Bronchial epithelial cell (primary cell): ENCODE data around the gene NREP. TPM values are rescaled to one million over a fixed set of nuclear protein-coding genes. Genes with fewer than 3 reads are reported as not detected.
A peak's percentile ranks its signal among the peaks of the same experiment; 100 is the strongest.

Experiments used
- DNase-seq: peaks from one replicate; pipeline ENCODE4 v3.0.0-alpha.2; 2010; ENCODE audit warnings: low read depth
- FAIRE-seq: peaks from 2 replicates; lab custom pipeline; 2011; peaks lifted over from hg19 to GRCh38; lab: Jason Lieb, UNC
- H3K27me3 ChIP-seq: 2 replicates; pipeline ENCODE4 v1.5.1; 2011; ENCODE audit warnings: low read length; ENCODE audit not compliant: control insufficient read depth, insufficient read depth
- H3K36me3 ChIP-seq: 2 replicates; pipeline ENCODE4 v1.5.1; 2011; ENCODE audit warnings: low read length; ENCODE audit not compliant: control insufficient read depth, insufficient read depth
- H3K4me3 ChIP-seq: 2 replicates; pipeline ENCODE4 v1.5.1; 2011; ENCODE audit warnings: mild to moderate bottlenecking, low read depth, low read length, control low read depth
- CTCF ChIP-seq: IDR thresholded peaks from 2 replicates; pipeline ENCODE4 v1.5.1; 2011; ENCODE audit warnings: mild to moderate bottlenecking, moderate library complexity, low read length, control low read depth, inconsistent platforms; ENCODE audit not compliant: insufficient read depth, severe bottlenecking
- total RNA-seq: library from RNA; depleted of rRNA; stranded (reverse); fragments of >200 nt; gene quantifications from 2 replicates; pipeline ENCODE4 v1.2.1, GENCODE V29; 2014

Gene NREP
- total RNA-seq, 1 donor from 2014 or later, result 5.0 TPM

- no peak overlapping the region for H3K4me3 ChIP-seq
- TF ChIP-seq CTCF, result no peak
- no peaks in the 10 kb centered on the region for H3K27me3 ChIP-seq
- no peaks in the 10 kb centered on the region for H3K36me3 ChIP-seq
- FAIRE-seq, result no peak
- peak; percentile 91 for DNase-seq
Observed at GRCh38 chr5:111735583-111736270, 21.3 kb downstream of the NREP start.

- no peak for TF ChIP-seq CTCF
- FAIRE-seq (no peak), DNase-seq (no peak)
- Histone ChIP-seq H3K4me3 (no peak overlapping the region), H3K36me3 (no peaks in the 10 kb centered on the region), H3K27me3 (no peaks in the 10 kb centered on the region)
Observed at GRCh38 chr5:111734597-111734996, 22.4 kb downstream of the NREP start.

- no peak for TF ChIP-seq CTCF
- no peak for DNase-seq
- no peak for FAIRE-seq
Observed at GRCh38 chr5:111734013-111734412, 23.0 kb downstream of the NREP start.

GRCh38 chr5:111733571-111733970 lies 23.4 kb downstream of the NREP start:
- FAIRE-seq (no peak), DNase-seq (no peak)
- no peaks in the 10 kb centered on the region for H3K36me3 ChIP-seq
- no peak overlapping the region for H3K4me3 ChIP-seq
- TF ChIP-seq CTCF, result no peak
- H3K27me3 ChIP-seq, result no peaks in the 10 kb centered on the region

More at GRCh38 chr5:111734013-111734412, 23.0 kb downstream of the NREP start:
- Histone ChIP-seq H3K4me3 (no peak overlapping the region), H3K36me3 (no peaks in the 10 kb centered on the region), H3K27me3 (no peaks in the 10 kb centered on the region)

GRCh38 chr5:111731638-111732037 lies 25.4 kb downstream of the NREP start:
- DNase-seq (peak; percentile 20), FAIRE-seq (no peak)
- peak; percentile 18 for TF ChIP-seq CTCF
- Histone ChIP-seq H3K36me3 (no peaks in the 10 kb centered on the region), H3K4me3 (no peak overlapping the region), H3K27me3 (no peaks in the 10 kb centered on the region)
